CD4-positive, CD25-positive, alpha-beta regulatory T cell (primary cell): Measurements from ENCODE around the gene HPS1. TPM values are rescaled to one million over a fixed set of nuclear protein-coding genes. Genes with fewer than 3 reads are reported as not detected.

ENCODE experiments used
- ATAC-seq, 2 donors: fragments of 150-1000 bp; cut with Tn5 transposase; one replicate each; pipeline ENCODE4 v1.10.0; 2021; ENCODE audit warnings: low read depth in 2 of 2, moderate number of reproducible peaks in 2 of 2, moderate library complexity in 1 of 2
- DNase-seq, 3 donors: peaks; one replicate each; pipeline versions ENCODE4 v3.0.0 to v3.0.0-alpha.2; 2012 to 2022; ENCODE audit warnings: mixed read lengths in 1 of 3
- H3K27ac ChIP-seq: one replicate; pipeline ENCODE4 v1.7.0; 2013; ENCODE audit warnings: mild to moderate bottlenecking, low read length; ENCODE audit not compliant: insufficient read depth, poor library complexity, severe bottlenecking
- H3K27me3 ChIP-seq: one replicate; pipeline ENCODE4 v1.7.0; 2013; ENCODE audit warnings: low read length; ENCODE audit not compliant: control insufficient read depth, insufficient read depth
- H3K36me3 ChIP-seq: one replicate; pipeline ENCODE4 v1.7.0; 2013; ENCODE audit warnings: mild to moderate bottlenecking, low read length, moderate library complexity; ENCODE audit not compliant: control insufficient read depth, insufficient read depth
- H3K4me1 ChIP-seq: 2 replicates; pipeline ENCODE4 v1.7.0; 2013; ENCODE audit warnings: mild to moderate bottlenecking, low read length; ENCODE audit not compliant: insufficient read depth, control insufficient read depth, poor library complexity, severe bottlenecking
- H3K4me3 ChIP-seq: one replicate; pipeline ENCODE4 v1.7.0; 2013; ENCODE audit warnings: low read depth, mild to moderate bottlenecking, low read length, moderate library complexity
- H3K9me3 ChIP-seq, 2 experiments: 1 replicate in 1 of 2; 2 replicates in 1 of 2; pipeline ENCODE4 v1.7.0; 2013; ENCODE audit warnings: low read length in 2 of 2, mild to moderate bottlenecking in 1 of 2, moderate library complexity in 1 of 2; ENCODE audit not compliant: control insufficient read depth in 2 of 2
- H3K27ac Mint-ChIP-seq, 3 donors: one replicate each; pipeline ENCODE4 v1.8.0; 2020 to 2022; ENCODE audit warnings: mild to moderate bottlenecking in 3 of 3, mixed read lengths in 3 of 3, moderate library complexity in 2 of 3
- H3K27me3 Mint-ChIP-seq: one replicate; pipeline ENCODE4 v1.8.0; 2022; ENCODE audit warnings: mild to moderate bottlenecking, mixed read lengths
- H3K36me3 Mint-ChIP-seq: one replicate; pipeline ENCODE4 v1.8.0; 2020; ENCODE audit warnings: mixed read lengths
- H3K4me1 Mint-ChIP-seq, 4 donors: one replicate each; pipeline ENCODE4 v1.8.0; 2020 to 2022; ENCODE audit warnings: mixed read lengths in 4 of 4, mild to moderate bottlenecking in 1 of 4
- H3K4me3 Mint-ChIP-seq, 4 donors: one replicate each; pipeline ENCODE4 v1.8.0; 2020 to 2022; ENCODE audit warnings: mild to moderate bottlenecking in 4 of 4, mixed read lengths in 4 of 4, moderate library complexity in 3 of 4
- H3K9me3 Mint-ChIP-seq, 7 donors: one replicate each; pipeline ENCODE4 v1.8.0; 2020 to 2022; ENCODE audit warnings: mixed read lengths in 7 of 7, mild to moderate bottlenecking in 3 of 7, moderate library complexity in 2 of 7
- polyA plus RNA-seq, 4 donors: library from polyadenylated mRNA; unstranded; fragments of 300-500 nt; fragmentation: Illumina TruSeq; gene quantifications; one replicate each; pipeline ENCODE4 v1.2.3, GENCODE V29; 2021
- total RNA-seq: library from RNA; stranded (reverse); gene quantifications from one replicate; pipeline ENCODE4 v1.2.3, GENCODE V29; 2022

HPS1 gene
- total and polyA plus RNA-seq, 5 donors from 2014 or later, result 65.2 to 88.5 (median 76.7) TPM

GRCh38 chr10:98449287-98449686, 2.6 kb upstream of the HPS1 start:
- Histone ChIP-seq H3K4me1 (peaks cover 19% of the 10 kb centered on the region), H3K36me3 (peaks cover 6% of the 10 kb centered on the region), H3K27ac (no peak overlapping the region), H3K4me3 (no peak overlapping the region), H3K9me3 (peaks cover 0 to 2% of the 10 kb centered on the region in 2 experiments), H3K27me3 (peaks cover 18% of the 10 kb centered on the region)
- H3K9me3 Mint-ChIP-seq, result no peaks in the 10 kb centered on the region
- DNase-seq (no peak), ATAC-seq (no peak)
- H3K4me1 Mint-ChIP-seq, result peaks cover 5 to 29% (median 16%) of the 10 kb centered on the region in 4 donors
- H3K27me3 Mint-ChIP-seq, result peaks cover 32% of the 10 kb centered on the region
- peak overlapping the region in 1 of 4 donors; percentile 85 for H3K4me3 Mint-ChIP-seq
- H3K36me3 Mint-ChIP-seq, result peaks cover 6% of the 10 kb centered on the region
- H3K27ac Mint-ChIP-seq, result no peak overlapping the region

GRCh38 chr10:98446151-98446660, 529 bp downstream of the HPS1 start:
- peak in 1 of 3 donors; percentile 54 for DNase-seq
- peaks cover 16% of the 10 kb centered on the region for H3K27me3 Mint-ChIP-seq
- peaks cover 8% of the 10 kb centered on the region for H3K27me3 ChIP-seq
- no peaks in the 10 kb centered on the region for H3K9me3 Mint-ChIP-seq
- peak overlapping the region; percentile 86 for H3K4me3 ChIP-seq
- H3K9me3 ChIP-seq, result peaks cover 0 to 2% of the 10 kb centered on the region in 2 experiments
- peaks cover 22% of the 10 kb centered on the region for H3K36me3 Mint-ChIP-seq
- peaks cover 25% of the 10 kb centered on the region for H3K36me3 ChIP-seq
- H3K4me1 ChIP-seq, result peaks cover 32% of the 10 kb centered on the region
- peak overlapping the region; percentile 86 for H3K27ac ChIP-seq
- ATAC-seq, result peak; percentile 9 to 36
- H3K4me3 Mint-ChIP-seq, result peak overlapping the region; percentile 94 to 98 (median 96)
- H3K27ac Mint-ChIP-seq, result peak overlapping the region; percentile 96 to 97 (median 96)
- peaks cover 11 to 58% (median 33%) of the 10 kb centered on the region in 4 donors for H3K4me1 Mint-ChIP-seq

- Histone ChIP-seq H3K4me1 (peaks cover 32% of the 10 kb centered on the region), H3K36me3 (peaks cover 30% of the 10 kb centered on the region), H3K27ac (no peak overlapping the region), H3K9me3 (peaks cover 0 to 2% of the 10 kb centered on the region in 2 experiments), H3K27me3 (peaks cover 4% of the 10 kb centered on the region), H3K4me3 (peak overlapping the region; percentile 86)
- H3K36me3 Mint-ChIP-seq, result peaks cover 26% of the 10 kb centered on the region
- DNase-seq (no peak), ATAC-seq (no peak)
- H3K9me3 Mint-ChIP-seq, result no peaks in the 10 kb centered on the region
- H3K27me3 Mint-ChIP-seq, result peaks cover 7% of the 10 kb centered on the region
- H3K4me3 Mint-ChIP-seq, result peak overlapping the region; percentile 94 to 98 (median 96)
- peaks cover 17 to 63% (median 37%) of the 10 kb centered on the region in 4 donors for H3K4me1 Mint-ChIP-seq
- peak overlapping the region; percentile 96 to 97 (median 96) for H3K27ac Mint-ChIP-seq
Measured at GRCh38 chr10:98445200-98445812, 1.4 kb downstream of the HPS1 start.

GRCh38 chr10:98444314-98445006, 2.3 kb downstream of the HPS1 start:
- H3K27ac Mint-ChIP-seq, result peak overlapping the region; percentile 60 to 97 (median 77)
- ATAC-seq (no peak), DNase-seq (no peak)
- peaks cover 34% of the 10 kb centered on the region for H3K36me3 Mint-ChIP-seq
- peak overlapping the region; percentile 93 to 96 (median 94) for H3K4me3 Mint-ChIP-seq
- H3K27me3 Mint-ChIP-seq, result peaks cover 2% of the 10 kb centered on the region
- Histone ChIP-seq H3K27ac (no peak overlapping the region), H3K4me1 (peaks cover 32% of the 10 kb centered on the region), H3K4me3 (no peak overlapping the region), H3K27me3 (peaks cover 4% of the 10 kb centered on the region), H3K9me3 (peaks cover 0 to under 1% of the 10 kb centered on the region in 2 experiments), H3K36me3 (peaks cover 33% of the 10 kb centered on the region)
- peaks cover 0 to 1% (median 0%) of the 10 kb centered on the region in 7 donors for H3K9me3 Mint-ChIP-seq
- peaks cover 22 to 68% (median 38%) of the 10 kb centered on the region in 4 donors for H3K4me1 Mint-ChIP-seq

- Mint-ChIP-seq H3K27ac (no peak overlapping the region), H3K27me3 (no peaks in the 10 kb centered on the region)
- peaks cover 8% of the 10 kb centered on the region for H3K4me1 ChIP-seq
Measured at GRCh38 chr10:98438715-98439114, 8.0 kb downstream of the HPS1 start.

GRCh38 chr10:98436704-98437103, 10.0 kb downstream of the HPS1 start:
- no peak overlapping the region for H3K4me3 Mint-ChIP-seq
- Histone ChIP-seq H3K9me3 (peaks cover 0 to 4% of the 10 kb centered on the region in 2 experiments), H3K4me1 (no peaks in the 10 kb centered on the region), H3K4me3 (no peak overlapping the region), H3K27me3 (no peaks in the 10 kb centered on the region), H3K27ac (no peak overlapping the region), H3K36me3 (peaks cover 69% of the 10 kb centered on the region)
- peaks cover 0 to 4% (median 2%) of the 10 kb centered on the region in 7 donors for H3K9me3 Mint-ChIP-seq
- DNase-seq (no peak), ATAC-seq (no peak)
- H3K27me3 Mint-ChIP-seq, result no peaks in the 10 kb centered on the region
- H3K36me3 Mint-ChIP-seq, result peaks cover 65% of the 10 kb centered on the region
- peaks cover 9 to 19% (median 15%) of the 10 kb centered on the region in 4 donors for H3K4me1 Mint-ChIP-seq
- H3K27ac Mint-ChIP-seq, result no peak overlapping the region

More at GRCh38 chr10:98438715-98439114, 8.0 kb downstream of the HPS1 start:
- Histone ChIP-seq H3K9me3 (no peaks in the 10 kb centered on the region), H3K27ac (no peak overlapping the region), H3K36me3 (peaks cover 67% of the 10 kb centered on the region), H3K4me3 (no peak overlapping the region), H3K27me3 (no peaks in the 10 kb centered on the region)
- DNase-seq (no peak), ATAC-seq (no peak)
- Mint-ChIP-seq H3K36me3 (peaks cover 60% of the 10 kb centered on the region), H3K4me1 (peaks cover 17 to 36% (median 23%) of the 10 kb centered on the region in 4 donors), H3K9me3 (peaks cover 0 to 2% (median 0%) of the 10 kb centered on the region in 7 donors), H3K4me3 (no peak overlapping the region)

- Mint-ChIP-seq H3K27me3 (no peaks in the 10 kb centered on the region), H3K4me3 (no peak overlapping the region), H3K4me1 (peaks cover 0 to 9% (median 7%) of the 10 kb centered on the region in 4 donors), H3K27ac (peak overlapping the region in 1 of 3 donors; percentile 87), H3K36me3 (peaks cover 67% of the 10 kb centered on the region), H3K9me3 (peaks cover 0 to 4% (median 2%) of the 10 kb centered on the region in 7 donors)
- DNase-seq, result no peak
- Histone ChIP-seq H3K4me1 (no peaks in the 10 kb centered on the region), H3K27me3 (no peaks in the 10 kb centered on the region), H3K36me3 (peaks cover 75% of the 10 kb centered on the region), H3K27ac (no peak overlapping the region), H3K4me3 (no peak overlapping the region), H3K9me3 (peaks cover 0 to 4% of the 10 kb centered on the region in 2 experiments)
- ATAC-seq, result no peak
Measured at GRCh38 chr10:98435178-98435577, 11.6 kb downstream of the HPS1 start.
